HEK293 (cell line): ENCODE results near the gene DCT.

ENCODE experiments used
- CTCF ChIA-PET: fragments of 350-600 bp; formaldehyde crosslinking; extraction: SDS; loops from one replicate; lab custom pipeline; 2021; ENCODE audit warnings: antibody characterized with exemption; lab: Yijun Ruan, JAX
- POLR2A ChIA-PET: fragments of 300-600 bp; formaldehyde crosslinking; extraction: SDS; loops from one replicate; lab custom pipeline; 2020; ENCODE audit warnings: antibody characterized with exemption, inconsistent platforms; lab: Yijun Ruan, JAX
- H3K27ac ChIP-seq: fragments of 200-500 bp; sonication (Bioruptor generic); 2 replicates; pipeline ENCODE4 v1.5.1; 2014; ENCODE audit warnings: low read depth, low read length, control low read depth, inconsistent platforms; ENCODE audit errors: extremely low read depth
- H3K36me3 ChIP-seq, 2 experiments: fragments of 200-500 bp in 1 of 2; sonication (Bioruptor generic) in 1 of 2; 1 replicate in 1 of 2; 2 replicates in 1 of 2; pipeline ENCODE4 v1.5.1; 2014 to 2017; ENCODE audit warnings: inconsistent platforms in 2 of 2, low read length in 2 of 2; ENCODE audit not compliant: control insufficient read depth in 2 of 2, insufficient read depth in 1 of 2
- H3K4me1 ChIP-seq: fragments of 200-500 bp; sonication (Bioruptor generic); 2 replicates; pipeline ENCODE4 v1.5.1; 2014; ENCODE audit warnings: mild to moderate bottlenecking, low read length, inconsistent platforms; ENCODE audit not compliant: control insufficient read depth, insufficient read depth
- H3K4me3 ChIP-seq: 2 replicates; pipeline ENCODE4 v1.5.1; 2011; ENCODE audit warnings: low read depth, mild to moderate bottlenecking, control low read depth, low read length, moderate library complexity
- H3K9me3 ChIP-seq: fragments of 200-500 bp; sonication (Bioruptor generic); 2 replicates; pipeline ENCODE4 v1.5.1; 2014; ENCODE audit warnings: low read depth, low read length, inconsistent platforms; ENCODE audit not compliant: control insufficient read depth, insufficient read depth
- ATF2 ChIP-seq: fragments of 450-650 bp; formaldehyde crosslinking; IDR thresholded peaks from 2 replicates; pipeline ENCODE4 v1.5.1; 2016; ENCODE audit warnings: missing biosample characterization, missing genetic modification characterization, low read depth
- FEZF1 ChIP-seq: fragments of 450-650 bp; formaldehyde crosslinking; IDR thresholded peaks from 2 replicates; pipeline ENCODE4 v1.5.1; 2016; ENCODE audit warnings: missing biosample characterization, missing genetic modification characterization
- GFI1B ChIP-seq: fragments of 450-650 bp; formaldehyde crosslinking; IDR thresholded peaks from 2 replicates; pipeline ENCODE4 v1.5.1; 2016; ENCODE audit warnings: missing biosample characterization, missing genetic modification characterization
- OVOL3 ChIP-seq: fragments of 450-650 bp; formaldehyde crosslinking; IDR thresholded peaks from 2 replicates; pipeline ENCODE4 v1.5.1; 2016; ENCODE audit warnings: missing biosample characterization, missing genetic modification characterization
- PRDM4 ChIP-seq: fragments of 450-650 bp; formaldehyde crosslinking; IDR thresholded peaks from 2 replicates; pipeline ENCODE4 v1.5.1; 2017; ENCODE audit warnings: missing biosample characterization, missing genetic modification characterization
- SP2 ChIP-seq: fragments of 450-650 bp; formaldehyde crosslinking; IDR thresholded peaks from 2 replicates; pipeline ENCODE4 v1.5.1; 2016; ENCODE audit warnings: missing biosample characterization, missing genetic modification characterization
- YY1 ChIP-seq: fragments of 450-650 bp; formaldehyde crosslinking; IDR thresholded peaks from 2 replicates; pipeline ENCODE4 v1.5.1; 2018; ENCODE audit warnings: missing biosample characterization, missing genetic modification characterization
- ZBTB11 ChIP-seq: fragments of 450-650 bp; formaldehyde crosslinking; conservative IDR thresholded peaks from 2 replicates; pipeline ENCODE4 v1.5.1; 2016; ENCODE audit warnings: low read depth, missing biosample characterization, missing genetic modification characterization
- ZNF138 ChIP-seq: fragments of 450-650 bp; formaldehyde crosslinking; IDR thresholded peaks from 2 replicates; pipeline ENCODE4 v1.5.1; 2016; ENCODE audit warnings: missing biosample characterization, missing genetic modification characterization, borderline replicate concordance
- ZNF274 ChIP-seq, 2 experiments: fragments of 200-500 bp in 1 of 2; fragments of 450-650 bp in 1 of 2; sonication (Bioruptor generic) in 1 of 2; formaldehyde crosslinking in 1 of 2; IDR thresholded peaks; 2 replicates each; pipeline versions ENCODE4 v1.5.1 to v1.6.1; 2014 to 2016; ENCODE audit warnings: borderline replicate concordance in 1 of 2, inconsistent platforms in 1 of 2, low read length in 1 of 2, missing biosample characterization in 1 of 2, missing genetic modification characterization in 1 of 2
- ZNF280D ChIP-seq: fragments of 450-650 bp; formaldehyde crosslinking; IDR thresholded peaks from 2 replicates; pipeline ENCODE4 v1.5.1; 2016; ENCODE audit warnings: missing biosample characterization, missing genetic modification characterization
- ZNF449 ChIP-seq: fragments of 450-650 bp; formaldehyde crosslinking; IDR thresholded peaks from 2 replicates; pipeline ENCODE4 v1.5.1; 2017; ENCODE audit warnings: missing biosample characterization, mild to moderate bottlenecking, missing genetic modification characterization, moderate library complexity
- ZNF510 ChIP-seq: fragments of 450-650 bp; formaldehyde crosslinking; IDR thresholded peaks from 2 replicates; pipeline ENCODE4 v1.5.1; 2018; ENCODE audit warnings: mild to moderate bottlenecking, missing genetic modification characterization, missing biosample characterization; ENCODE audit not compliant: insufficient replicate concordance
- ZNF514 ChIP-seq: fragments of 450-650 bp; formaldehyde crosslinking; IDR thresholded peaks from 2 replicates; pipeline ENCODE4 v1.5.1; 2016; ENCODE audit warnings: missing biosample characterization, missing genetic modification characterization
- ZNF518A ChIP-seq: fragments of 450-650 bp; formaldehyde crosslinking; conservative IDR thresholded peaks from 2 replicates; pipeline ENCODE4 v1.5.1; 2016; ENCODE audit warnings: low read depth, missing biosample characterization, missing genetic modification characterization
- ZNF677 ChIP-seq: fragments of 450-650 bp; IDR thresholded peaks from 2 replicates; pipeline ENCODE4 v1.5.0; 2018; ENCODE audit warnings: missing biosample characterization, mild to moderate bottlenecking, missing genetic modification characterization, moderate library complexity
- ZNF747 ChIP-seq: fragments of 450-650 bp; formaldehyde crosslinking; IDR thresholded peaks from 2 replicates; pipeline ENCODE4 v1.5.1; 2016; ENCODE audit warnings: missing biosample characterization, missing genetic modification characterization

The DCT gene

GRCh38 chr13:94483970-94484369 is 4.5 kb upstream of the DCT start (continued):
- no peak for TF ChIP-seq ZNF274 (IDR thresholded peaks at IDR 0.05; ENCODE audit: low read length)
- TF ChIP-seq ZNF274 (tag by site-specific recombination; IDR thresholded peaks at IDR 0.05; ENCODE audit: borderline replicate concordance): no peak
- TF ChIP-seq ZNF677 (tag by site-specific recombination): no peak

GRCh38 chr13:94481941-94482340 is 2.5 kb upstream of the DCT start:
- Histone ChIP-seq H3K27ac (no peak overlapping the region), H3K4me3 (no peak overlapping the region), H3K36me3 (no peaks in the 10 kb centered on the region), H3K9me3 (no peaks in the 10 kb centered on the region), H3K4me1 (no peaks in the 10 kb centered on the region)
- CTCF ChIA-PET: no interaction called here
- POLR2A ChIA-PET: no interaction called here
- TF ChIP-seq GFI1B (tag by site-specific recombination) (no peak), ATF2 (tag by site-specific recombination) (no peak), OVOL3 (no peak), ZNF280D (tag by site-specific recombination) (no peak), ZNF514 (tag by site-specific recombination) (no peak), ZBTB11 (no peak), PRDM4 (tag by site-specific recombination) (no peak), ZNF747 (tag by site-specific recombination) (no peak), ZNF510 (tag by site-specific recombination) (no peak), FEZF1 (tag by site-specific recombination) (no peak), ZNF138 (tag by site-specific recombination) (no peak), ZNF449 (no peak), ZNF518A (tag by site-specific recombination) (no peak), YY1 (tag by site-specific recombination) (no peak), SP2 (no peak)
